Activated CD4-positive, CD25-positive, alpha-beta regulatory T cell treated with anti-CD3 and anti-CD28 coated beads, Interleukin-2, amount 50 U/mL, for 16 hours (primary cell): ENCODE data around the gene NUP188.

Source experiments
- DNase-seq: peaks from one replicate; pipeline ENCODE4 v3.0.0-alpha.2; 2020; ENCODE audit warnings: low read depth, low spot score

The NUP188 gene, protein sequence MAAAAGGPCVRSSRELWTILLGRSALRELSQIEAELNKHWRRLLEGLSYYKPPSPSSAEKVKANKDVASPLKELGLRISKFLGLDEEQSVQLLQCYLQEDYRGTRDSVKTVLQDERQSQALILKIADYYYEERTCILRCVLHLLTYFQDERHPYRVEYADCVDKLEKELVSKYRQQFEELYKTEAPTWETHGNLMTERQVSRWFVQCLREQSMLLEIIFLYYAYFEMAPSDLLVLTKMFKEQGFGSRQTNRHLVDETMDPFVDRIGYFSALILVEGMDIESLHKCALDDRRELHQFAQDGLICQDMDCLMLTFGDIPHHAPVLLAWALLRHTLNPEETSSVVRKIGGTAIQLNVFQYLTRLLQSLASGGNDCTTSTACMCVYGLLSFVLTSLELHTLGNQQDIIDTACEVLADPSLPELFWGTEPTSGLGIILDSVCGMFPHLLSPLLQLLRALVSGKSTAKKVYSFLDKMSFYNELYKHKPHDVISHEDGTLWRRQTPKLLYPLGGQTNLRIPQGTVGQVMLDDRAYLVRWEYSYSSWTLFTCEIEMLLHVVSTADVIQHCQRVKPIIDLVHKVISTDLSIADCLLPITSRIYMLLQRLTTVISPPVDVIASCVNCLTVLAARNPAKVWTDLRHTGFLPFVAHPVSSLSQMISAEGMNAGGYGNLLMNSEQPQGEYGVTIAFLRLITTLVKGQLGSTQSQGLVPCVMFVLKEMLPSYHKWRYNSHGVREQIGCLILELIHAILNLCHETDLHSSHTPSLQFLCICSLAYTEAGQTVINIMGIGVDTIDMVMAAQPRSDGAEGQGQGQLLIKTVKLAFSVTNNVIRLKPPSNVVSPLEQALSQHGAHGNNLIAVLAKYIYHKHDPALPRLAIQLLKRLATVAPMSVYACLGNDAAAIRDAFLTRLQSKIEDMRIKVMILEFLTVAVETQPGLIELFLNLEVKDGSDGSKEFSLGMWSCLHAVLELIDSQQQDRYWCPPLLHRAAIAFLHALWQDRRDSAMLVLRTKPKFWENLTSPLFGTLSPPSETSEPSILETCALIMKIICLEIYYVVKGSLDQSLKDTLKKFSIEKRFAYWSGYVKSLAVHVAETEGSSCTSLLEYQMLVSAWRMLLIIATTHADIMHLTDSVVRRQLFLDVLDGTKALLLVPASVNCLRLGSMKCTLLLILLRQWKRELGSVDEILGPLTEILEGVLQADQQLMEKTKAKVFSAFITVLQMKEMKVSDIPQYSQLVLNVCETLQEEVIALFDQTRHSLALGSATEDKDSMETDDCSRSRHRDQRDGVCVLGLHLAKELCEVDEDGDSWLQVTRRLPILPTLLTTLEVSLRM (N-terminal part only)

DNA sequence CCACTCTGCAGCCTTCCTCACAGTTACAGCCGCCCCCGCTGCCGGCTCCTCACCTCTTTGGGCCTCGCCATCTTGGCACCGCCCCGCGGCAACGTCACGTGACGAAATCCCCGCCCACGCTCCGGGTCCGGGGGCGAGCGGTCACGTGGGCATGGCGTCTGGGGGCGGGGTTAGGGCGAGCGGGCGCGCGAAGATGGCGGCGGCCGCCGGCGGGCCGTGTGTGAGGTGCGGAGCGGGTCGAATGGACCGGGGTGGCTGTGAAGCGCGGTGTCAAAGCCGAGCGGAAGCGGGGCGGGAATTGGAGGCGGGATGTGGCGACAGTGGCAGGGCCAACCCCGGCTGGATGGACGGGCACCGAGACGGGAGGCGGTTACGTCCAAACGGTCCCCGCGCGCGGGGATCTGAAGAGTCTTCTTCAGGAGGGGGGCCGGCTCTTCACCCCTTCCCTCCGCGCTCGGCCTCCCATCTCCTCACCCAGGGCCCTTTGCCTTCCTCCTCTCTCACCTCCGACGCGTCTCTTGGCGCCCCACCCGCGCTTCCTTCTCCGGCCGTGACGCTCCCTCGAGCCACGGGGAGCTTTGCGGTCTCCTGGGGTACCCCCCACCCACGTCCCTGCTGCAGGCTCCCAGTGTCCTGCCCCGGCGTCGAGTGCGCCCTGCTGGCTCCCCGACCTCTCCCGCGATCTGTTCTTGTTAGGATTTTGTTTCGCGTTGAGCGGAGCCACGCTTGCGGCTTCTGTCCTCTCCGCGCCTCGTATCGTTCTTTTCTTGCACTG, at the start of gene NUP188, which contains the start of gene DOLK:
Gene NUP188 (plus strand): TSS at position 173 of the 775 bp plus-strand sequence. CDS start 21 bp downstream, at position 194.
Gene DOLK (minus strand): TSS at position 77 of the 775 bp plus-strand sequence. CDS start 300 bp downstream, outside the sequence.
- peak; percentile 99 for DNase-seq

DNA sequence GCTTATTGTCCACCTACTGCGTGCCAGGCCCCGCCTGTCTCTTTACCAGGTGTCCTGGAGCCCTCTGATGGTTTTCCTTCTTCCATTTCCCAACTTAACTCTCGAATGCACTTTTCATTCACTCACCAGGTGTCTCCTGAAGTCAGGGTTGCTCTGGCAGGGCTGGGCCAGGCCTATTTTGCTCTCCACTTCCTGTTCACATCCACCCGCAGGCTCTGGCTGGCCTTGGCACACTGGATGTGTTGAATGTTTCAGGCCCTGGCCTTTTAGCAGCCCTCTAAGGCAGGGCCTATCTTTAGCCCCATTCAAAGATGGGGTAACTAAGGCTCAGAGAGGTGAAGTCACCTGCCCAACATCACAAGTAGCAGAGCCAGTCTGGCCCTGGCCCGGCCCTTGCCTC, 49.1 kb upstream of the NUP188 start:
- DNase-seq: no peak

DNA sequence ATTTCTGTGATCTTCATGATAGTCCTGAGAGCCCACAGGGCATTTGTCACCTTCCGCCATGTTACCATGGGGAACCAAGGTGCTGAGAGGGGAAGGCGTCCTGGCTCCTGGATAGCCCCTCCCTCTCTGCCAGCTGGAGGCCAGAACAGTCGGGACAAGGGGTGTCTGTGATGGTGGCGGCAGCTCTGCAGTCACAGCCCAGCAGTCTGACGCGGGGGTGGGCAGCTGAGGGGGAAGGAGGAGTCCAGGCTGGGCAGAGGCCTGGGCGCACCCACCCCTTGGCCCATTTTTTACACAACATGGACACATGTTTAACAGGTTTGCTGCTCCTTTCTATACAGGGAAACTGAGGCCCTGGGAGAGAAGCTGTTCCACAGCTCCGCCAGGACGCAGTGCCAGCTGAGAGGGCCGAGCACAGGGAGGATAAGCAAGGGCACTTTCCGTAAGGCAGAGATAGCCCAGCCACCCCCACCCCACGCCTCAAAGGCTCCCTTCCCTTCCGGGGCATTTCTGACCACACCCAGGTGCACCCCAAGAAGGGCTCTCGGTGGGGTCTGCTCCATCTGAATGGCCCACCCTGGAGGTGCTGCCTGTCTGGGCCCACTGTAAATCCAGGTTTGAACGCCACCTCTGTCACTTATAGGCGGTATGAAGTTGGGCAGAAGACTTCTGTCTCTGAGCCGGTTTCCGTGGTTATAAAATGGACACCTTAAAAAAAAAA, 48.5 kb upstream of the NUP188 start:
- DNase-seq: no peak

DNA sequence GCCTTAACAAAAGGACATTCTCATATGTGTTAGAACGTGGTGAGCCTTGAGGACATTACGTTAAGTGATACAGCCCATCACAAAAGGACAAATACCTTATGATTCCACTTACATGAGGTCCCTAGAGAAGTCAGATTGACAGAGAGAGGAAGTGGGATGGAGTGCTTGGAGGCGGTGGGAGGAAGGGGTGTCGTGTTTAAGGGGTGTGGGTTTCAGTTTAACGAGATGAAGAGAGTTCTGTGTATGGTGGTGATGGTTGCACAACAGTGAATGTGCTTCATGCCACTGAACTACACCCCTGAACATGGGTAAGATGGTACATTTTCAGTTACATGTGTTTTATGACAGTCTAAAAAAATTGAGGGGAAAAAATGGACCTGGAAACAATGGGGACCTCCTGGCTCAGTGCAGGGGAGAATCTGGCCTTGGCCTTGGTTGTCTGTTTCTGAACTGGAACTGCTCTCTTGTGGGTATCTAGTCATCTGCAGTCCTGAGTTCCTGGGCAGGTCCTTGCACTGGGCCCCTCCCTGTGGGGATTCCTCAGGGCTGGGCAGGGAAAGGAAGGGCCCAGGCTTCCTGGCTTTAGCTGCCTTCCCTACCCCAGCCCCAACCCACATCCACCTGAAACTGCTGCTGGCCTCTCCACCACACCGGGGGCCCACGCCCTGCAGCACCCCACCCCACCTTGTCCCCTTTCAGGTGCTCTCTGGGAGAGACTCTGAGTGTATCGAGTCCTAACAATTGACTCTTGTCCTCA, 47.8 kb upstream of the NUP188 start:
- no peak for DNase-seq

DNA sequence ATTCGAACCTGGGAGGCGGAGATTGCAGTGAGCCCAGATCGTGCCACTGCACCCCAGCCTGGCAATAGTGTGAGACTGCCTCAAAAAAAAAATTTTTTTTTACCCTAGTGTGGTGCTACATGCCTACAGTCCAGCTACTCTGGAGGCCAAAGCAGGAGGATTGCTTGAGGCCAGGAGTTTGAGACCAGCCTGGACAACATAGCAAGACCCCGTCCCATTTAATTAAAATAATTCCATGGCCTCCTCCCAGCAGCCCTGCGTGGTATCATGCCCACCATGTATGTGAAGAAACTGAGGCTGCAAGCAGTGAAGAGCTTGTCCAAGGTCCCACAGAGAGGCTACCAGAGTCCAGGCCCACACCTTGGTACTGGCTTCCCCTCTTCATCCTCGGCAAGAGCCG, 46.1 kb upstream of the NUP188 start:
- no peak for DNase-seq

DNA sequence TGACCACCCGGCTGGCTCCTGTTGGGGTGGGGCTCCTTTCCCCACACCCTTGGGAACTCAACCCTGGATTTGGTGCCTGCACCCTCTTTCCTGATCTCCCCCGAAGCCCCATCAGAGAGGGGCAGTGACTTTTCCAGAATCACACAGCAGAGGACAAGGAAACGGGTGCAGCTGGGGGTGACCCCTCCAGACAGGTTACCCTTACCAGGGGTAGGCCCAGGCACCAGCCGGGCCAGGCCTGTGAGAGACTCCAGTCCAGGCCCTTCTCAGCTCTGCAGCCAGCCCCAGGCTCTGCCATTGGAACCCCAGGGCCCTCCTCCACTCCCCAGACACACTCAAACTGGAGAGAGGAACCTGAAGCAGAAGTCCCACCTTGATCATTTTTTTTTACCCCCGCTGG, 45.7 kb upstream of the NUP188 start:
- no peak for DNase-seq

DNA sequence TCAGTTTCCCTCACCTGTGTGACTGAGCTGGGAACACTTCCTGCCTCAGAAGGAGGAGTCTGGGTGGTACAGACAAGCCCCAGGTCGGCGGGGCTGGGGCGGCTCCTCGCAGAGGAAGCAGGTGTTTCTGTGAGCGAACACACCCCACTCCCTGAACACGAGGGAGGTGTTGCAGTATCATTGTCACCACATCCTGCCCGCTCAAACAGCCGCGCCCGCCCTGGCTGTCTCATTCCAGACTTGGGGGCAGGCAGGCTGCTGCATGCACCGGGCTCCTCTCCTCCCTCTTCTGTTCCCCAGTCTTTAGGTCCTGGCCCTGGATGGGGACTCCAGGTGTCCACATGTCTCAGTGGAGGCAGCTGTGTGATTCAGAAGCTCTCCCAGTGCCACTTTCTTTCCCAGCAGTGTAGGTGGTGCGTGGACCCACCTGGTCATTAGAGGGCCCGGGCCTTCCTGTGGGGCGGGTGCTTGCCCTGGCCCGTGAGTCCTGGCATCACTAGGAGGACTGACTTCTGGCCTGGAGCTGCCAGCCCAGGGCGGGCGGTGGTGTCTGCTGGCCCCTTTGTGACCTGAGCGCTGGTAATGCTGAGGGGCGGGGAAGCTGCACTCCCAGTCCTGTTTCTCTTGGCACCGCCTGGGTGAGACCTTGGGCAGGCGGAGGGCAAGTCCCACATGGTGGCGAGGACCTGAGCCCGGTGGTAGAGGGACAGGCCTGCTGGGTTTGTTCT, 45.0 kb upstream of the NUP188 start:
- DNase-seq: peak; percentile 72

DNA sequence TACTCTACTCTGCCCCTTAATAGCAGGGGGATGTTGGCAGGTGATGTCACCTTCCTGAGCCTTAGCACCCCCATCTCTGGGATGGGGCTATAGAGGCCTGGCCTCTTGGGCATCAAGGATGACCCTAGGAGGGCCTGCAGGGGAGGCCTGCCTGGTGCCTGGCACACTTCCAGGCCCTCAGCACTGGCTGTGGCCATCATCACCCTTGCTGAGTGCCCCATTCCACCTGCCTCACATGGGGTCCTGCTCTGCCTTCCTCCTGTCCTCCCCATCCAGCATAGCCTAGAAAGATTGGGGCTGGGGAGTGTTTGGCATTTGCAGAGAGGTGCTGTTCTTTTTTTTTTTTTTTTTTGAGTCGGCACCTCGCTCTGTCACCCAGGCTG, 44.4 kb upstream of the NUP188 start:
- DNase-seq: no peak

DNA sequence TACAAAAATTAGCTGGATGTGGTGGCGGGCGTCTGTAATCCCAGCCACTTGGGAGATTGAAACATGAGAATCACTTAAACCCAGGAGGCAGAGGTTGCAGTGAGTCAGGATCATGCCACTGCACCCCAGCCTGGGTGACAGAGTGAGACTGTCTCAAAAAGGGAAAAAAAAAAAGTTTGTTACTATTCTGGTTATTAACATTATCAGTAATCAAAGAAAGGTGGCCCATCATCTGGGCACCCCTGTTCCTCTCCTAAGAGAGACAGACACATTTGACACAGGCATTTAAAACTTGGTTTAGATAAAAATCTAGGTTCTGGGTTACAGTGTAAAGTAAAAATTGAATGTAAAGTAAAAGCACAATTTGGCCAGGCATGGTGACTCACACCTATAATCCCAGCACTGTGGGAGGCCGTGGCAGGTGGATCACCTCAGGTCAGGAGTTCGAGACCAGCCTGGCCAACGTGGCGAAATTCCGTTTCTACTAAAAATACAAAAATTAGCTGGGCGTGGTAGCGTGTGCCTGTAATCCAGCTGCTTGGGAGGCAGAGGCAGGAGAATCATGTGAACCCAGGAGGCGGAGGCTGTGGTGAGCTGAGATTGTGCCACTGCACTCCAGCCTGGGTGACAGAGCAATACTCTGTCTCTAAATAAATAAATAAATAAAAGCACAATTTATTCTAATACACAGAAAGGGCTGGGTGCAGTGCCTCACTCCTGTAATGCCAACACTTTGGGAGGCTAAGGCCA, 43.5 kb upstream of the NUP188 start:
- no peak for DNase-seq

DNA sequence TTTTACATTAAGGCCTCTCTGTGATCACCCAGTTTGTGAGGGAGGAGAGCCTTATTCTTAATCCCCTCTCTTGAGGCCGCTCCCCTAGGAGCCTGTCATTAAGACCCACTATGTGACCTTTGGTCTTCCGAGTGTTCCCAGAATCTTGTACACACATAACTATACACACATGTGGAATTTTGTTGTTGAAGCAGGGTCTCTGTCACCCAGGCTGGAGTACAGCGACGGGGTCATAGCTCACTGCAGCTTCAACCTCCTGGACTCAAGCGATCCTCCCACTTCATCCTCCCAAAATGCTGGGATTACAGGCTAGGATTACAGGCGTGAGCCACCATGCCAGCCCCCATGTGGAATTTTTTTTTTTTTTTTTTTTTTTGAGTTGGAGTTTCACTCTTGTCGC, 41.5 kb upstream of the NUP188 start:
- DNase-seq: no peak

DNA sequence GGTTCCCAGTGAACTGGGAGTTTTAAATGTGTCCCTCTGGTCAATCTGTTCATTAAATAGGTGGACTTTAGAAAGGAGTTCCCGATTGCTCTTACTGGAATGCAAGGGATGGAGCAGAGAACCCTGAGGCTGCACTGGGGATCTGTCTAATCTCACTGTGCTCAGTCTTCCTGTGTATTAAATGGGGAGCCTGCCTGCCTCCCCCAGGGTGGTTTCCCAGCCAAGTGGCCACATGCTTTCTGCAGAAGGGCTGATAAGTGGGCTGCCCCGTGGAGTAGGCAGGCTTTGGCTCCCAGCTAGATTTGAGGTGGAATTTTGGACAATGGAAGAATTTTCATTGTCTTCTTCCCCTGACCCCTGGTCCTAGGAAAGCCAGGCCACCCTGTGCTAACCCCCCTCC, 40.8 kb upstream of the NUP188 start:
- DNase-seq: no peak

DNA sequence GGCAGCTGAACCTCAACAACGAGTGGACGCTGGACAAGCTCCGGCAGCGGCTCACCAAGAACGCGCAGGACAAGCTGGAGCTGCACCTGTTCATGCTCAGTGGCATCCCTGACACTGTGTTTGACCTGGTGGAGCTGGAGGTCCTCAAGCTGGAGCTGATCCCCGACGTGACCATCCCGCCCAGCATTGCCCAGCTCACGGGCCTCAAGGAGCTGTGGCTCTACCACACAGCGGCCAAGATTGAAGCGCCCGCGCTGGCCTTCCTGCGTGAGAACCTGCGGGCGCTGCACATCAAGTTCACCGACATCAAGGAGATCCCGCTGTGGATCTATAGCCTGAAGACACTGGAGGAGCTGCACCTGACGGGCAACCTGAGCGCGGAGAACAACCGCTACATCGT, 39.1 kb upstream of the NUP188 start:
- no peak for DNase-seq

DNA sequence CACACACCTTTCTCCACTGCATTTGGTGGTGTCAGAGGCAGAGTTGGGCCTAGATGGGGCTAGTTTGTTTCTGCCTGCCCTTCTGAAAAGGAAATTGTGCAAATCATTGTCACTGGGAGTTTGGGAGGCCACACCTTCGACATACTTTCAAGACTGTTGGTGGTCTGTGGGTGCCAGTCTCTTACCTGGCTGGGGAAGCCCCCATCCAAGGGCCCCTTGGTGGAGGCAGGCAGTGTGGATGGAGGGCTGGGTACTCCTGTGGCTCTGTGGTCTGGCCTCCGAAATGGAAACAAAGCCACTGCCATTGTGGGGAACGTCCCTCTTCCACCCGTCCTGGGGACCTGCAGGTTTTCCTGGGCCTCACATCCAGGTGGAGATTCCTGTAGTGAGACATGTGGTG, 37.6 kb upstream of the NUP188 start:
- no peak for DNase-seq

DNA sequence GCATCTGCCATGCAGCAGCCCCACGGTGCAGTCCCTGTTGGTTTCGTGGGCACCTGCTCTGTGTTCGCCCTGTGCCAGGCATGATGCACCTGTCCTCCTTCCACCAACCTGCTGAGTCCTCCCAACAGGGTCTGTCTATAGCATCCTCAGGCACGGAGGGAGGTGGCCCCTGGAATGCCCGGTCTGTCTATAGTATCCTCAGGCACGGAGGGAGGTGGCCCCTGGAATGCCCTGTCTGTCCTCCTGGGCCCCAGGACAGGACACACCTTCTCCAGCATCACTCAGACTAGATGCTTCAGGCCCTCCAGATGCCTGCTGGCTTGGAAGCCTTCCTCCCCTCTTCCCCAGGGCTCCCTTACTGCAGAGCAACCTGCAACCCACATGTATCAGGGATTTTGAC, 36.6 kb upstream of the NUP188 start:
- DNase-seq: no peak

DNA sequence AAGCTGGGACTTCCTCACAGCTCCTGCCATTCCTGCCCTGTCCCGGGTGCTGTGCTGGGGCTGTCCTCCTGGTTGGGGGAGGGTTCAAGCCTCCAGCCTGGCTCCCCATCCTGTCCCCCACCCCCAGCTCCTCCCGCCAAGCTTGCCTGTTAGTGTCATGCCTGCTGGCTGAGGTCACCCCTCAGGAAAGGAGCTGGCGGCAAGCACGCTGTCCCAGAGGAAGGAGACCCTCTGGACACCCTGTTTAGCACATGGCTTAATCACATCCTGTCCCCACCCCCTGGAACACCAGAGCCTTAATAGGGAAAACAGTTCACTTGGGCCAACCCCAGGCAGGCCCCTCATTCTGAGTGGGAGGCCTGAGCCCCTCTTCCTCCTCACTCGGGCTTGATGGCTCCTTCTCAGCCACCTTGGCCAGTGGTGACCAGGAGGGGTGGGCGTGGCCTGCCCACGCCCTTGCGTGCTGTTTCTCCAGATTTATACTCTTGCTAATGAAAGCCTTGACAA, 35.9 kb upstream of the NUP188 start:
- no peak for DNase-seq

DNA sequence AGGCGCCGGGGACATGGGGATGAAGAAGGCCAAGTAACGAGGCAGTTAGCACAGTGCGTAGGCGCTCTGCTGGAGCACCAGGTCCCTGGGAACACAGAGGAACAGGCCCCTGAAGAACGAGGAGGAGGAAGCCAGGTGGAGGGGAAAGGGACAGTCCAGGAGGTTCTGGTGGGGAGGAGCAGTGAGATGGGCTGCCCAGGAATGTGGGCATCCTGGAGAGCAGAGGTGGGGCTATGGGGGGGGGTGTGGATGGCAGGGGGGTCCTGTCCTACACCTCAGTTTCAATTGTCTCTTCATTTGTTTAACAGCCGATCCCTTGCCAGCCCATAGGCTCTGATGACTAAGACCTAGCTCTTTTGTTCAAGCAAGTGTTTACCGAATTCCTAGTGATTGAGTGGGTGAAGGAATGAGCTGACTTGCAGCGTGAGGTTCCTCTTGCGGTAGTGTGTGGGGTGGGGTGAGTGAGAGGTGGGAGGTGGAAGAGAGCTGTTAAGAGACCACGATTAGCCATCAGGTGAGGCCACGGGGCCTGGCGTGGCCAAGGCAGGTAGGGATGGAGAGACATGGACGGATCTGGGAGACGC, 35.1 kb upstream of the NUP188 start:
- no peak for DNase-seq

DNA sequence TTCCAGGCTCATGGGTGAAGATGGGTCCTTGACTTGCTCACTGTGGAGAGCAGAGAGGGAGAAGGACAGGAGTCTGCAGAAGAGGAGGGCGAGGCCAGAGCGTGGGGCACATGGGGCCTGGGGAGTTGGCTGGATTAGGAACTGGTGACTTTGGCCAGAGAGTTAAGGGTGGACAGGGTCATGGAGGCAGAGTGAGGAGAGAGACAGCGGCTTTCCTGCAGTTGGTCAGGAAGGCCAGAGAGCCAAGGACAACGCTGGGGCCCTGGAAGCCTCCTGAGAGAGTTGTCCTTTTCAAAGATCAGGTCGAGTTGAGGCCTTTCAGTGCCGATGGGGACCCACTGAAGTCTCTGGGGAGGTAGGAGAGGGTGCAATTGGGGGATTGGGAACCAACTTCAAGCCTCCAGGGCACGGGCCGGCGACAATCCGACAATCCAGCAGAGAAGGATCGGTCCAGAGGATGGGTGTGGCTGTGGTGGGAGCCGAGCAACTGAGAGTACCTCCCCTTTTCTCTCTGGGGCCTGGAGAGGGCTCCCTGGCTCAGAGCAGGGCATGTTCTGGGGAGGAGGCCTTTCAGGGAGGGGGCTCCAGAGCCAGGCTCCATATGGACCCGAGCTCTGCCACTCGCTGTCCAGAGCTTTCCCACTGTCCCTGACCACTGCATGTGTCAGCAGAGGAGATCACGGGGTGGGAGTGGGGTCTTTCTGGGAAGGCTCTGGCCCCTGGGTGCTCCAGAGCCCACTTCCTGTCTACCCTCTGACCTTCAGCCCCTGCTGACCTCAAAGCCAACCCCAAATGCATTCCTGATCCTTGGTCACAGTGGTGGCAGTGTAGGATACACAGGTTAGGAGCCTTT, 34.2 kb upstream of the NUP188 start:
- DNase-seq: no peak
